Measurements from ENCODE around the gene OR2A1.
A peak's percentile ranks its signal among the peaks of the same experiment; 100 is the strongest.
"Not testable (repeated sequence)": the region's sequence is repeated elsewhere in the genome, so short reads cannot be mapped to it uniquely, and the experiment has no call there.

OR2A1 gene

GRCh38 chr7:144330044-144330443, 17.8 kb downstream of the OR2A1 start:
- CTCF ChIA-PET = not testable (repeated sequence)

GRCh38 chr7:144331221-144331995, 19.2 kb downstream of the OR2A1 start:
- H3K4me3 ChIP-seq (ENCODE audit: low read depth, low read length); H3K27ac ChIP-seq (ENCODE audit: extremely low read depth, low read depth, low read length); POLR2A ChIA-PET; CTCF ChIA-PET; H3K36me3 ChIP-seq (ENCODE audit: control insufficient read depth in 2 of 2, insufficient read depth in 1 of 2, low read length in 2 of 2); H3K4me1 ChIP-seq (ENCODE audit: control insufficient read depth, insufficient read depth, low read length); H3K9me3 ChIP-seq (ENCODE audit: control insufficient read depth, insufficient read depth, low read depth, low read length): not testable (repeated sequence)
- TF ChIP-seq ZFHX2 (tag by site-specific recombination; conservative IDR thresholded peaks at IDR 0.05) = peak; percentile 73

More at GRCh38 chr7:144330044-144330443, 17.8 kb downstream of the OR2A1 start:
- H3K4me3 ChIP-seq (ENCODE audit: low read depth, low read length); H3K4me1 ChIP-seq (ENCODE audit: control insufficient read depth, insufficient read depth, low read length); H3K9me3 ChIP-seq (ENCODE audit: control insufficient read depth, insufficient read depth, low read depth, low read length); H3K36me3 ChIP-seq (ENCODE audit: control insufficient read depth in 2 of 2, insufficient read depth in 1 of 2, low read length in 2 of 2); H3K27ac ChIP-seq (ENCODE audit: extremely low read depth, low read depth, low read length); POLR2A ChIA-PET: not testable (repeated sequence)

DNA sequence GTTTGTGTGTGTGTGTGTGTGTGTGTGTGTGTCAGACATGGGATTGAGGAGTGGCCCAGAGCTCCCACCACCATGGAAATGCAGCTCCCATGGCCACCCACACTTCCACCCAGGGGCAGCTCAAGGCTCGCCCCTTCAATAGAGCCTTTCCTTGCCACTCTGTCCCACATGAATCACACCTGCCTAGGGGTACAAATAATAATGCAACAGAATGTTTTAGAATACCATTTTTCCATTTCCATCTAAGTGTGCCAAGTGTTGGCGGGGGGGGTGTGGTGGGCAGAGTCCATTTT, 19.7 kb downstream of the OR2A1 start:
- H3K36me3 ChIP-seq (ENCODE audit: control insufficient read depth in 2 of 2, insufficient read depth in 1 of 2, low read length in 2 of 2); H3K4me1 ChIP-seq (ENCODE audit: control insufficient read depth, insufficient read depth, low read length); H3K9me3 ChIP-seq (ENCODE audit: control insufficient read depth, insufficient read depth, low read depth, low read length); CTCF ChIA-PET; POLR2A ChIA-PET; H3K4me3 ChIP-seq (ENCODE audit: low read depth, low read length); H3K27ac ChIP-seq (ENCODE audit: extremely low read depth, low read depth, low read length): not testable (repeated sequence)
- peak; percentile 82 for TF ChIP-seq EGR2 (tag by site-specific recombination; IDR thresholded peaks at IDR 0.05; ENCODE audit: low read depth)

DNA sequence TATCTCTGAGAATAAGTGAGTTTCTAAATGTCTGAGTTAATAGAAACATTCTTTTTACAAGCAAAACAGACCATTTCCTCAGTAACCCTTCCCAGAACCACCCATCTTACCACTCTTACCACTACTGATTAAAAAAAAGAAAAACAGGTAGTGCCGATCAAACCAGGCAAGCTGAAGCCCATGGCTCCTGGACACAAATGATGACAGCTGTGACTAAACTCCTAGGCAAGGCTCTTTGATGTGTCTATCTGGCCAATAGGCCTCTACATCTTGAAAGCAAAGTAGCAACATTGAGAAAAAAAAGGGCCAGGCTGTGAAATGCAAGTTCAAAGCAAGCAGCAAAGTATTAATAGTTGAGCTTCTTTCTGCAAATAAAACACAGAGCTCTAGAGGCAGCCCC, 36.4 kb downstream of the OR2A1 start:
- POLR2A ChIA-PET; H3K9me3 ChIP-seq (ENCODE audit: control insufficient read depth, insufficient read depth, low read depth, low read length); CTCF ChIA-PET; H3K27ac ChIP-seq (ENCODE audit: extremely low read depth, low read depth, low read length); H3K4me3 ChIP-seq (ENCODE audit: low read depth, low read length); H3K4me1 ChIP-seq (ENCODE audit: control insufficient read depth, insufficient read depth, low read length); H3K36me3 ChIP-seq (ENCODE audit: control insufficient read depth in 2 of 2, insufficient read depth in 1 of 2, low read length in 2 of 2): not testable (repeated sequence)

GRCh38 chr7:144351667-144352066, 39.4 kb downstream of the OR2A1 start:
- CTCF ChIA-PET; H3K9me3 ChIP-seq (ENCODE audit: control insufficient read depth, insufficient read depth, low read depth, low read length); H3K4me1 ChIP-seq (ENCODE audit: control insufficient read depth, insufficient read depth, low read length); H3K4me3 ChIP-seq (ENCODE audit: low read depth, low read length); H3K27ac ChIP-seq (ENCODE audit: extremely low read depth, low read depth, low read length); POLR2A ChIA-PET; H3K36me3 ChIP-seq (ENCODE audit: control insufficient read depth in 2 of 2, insufficient read depth in 1 of 2, low read length in 2 of 2): not testable (repeated sequence)

- H3K4me1 ChIP-seq (ENCODE audit: control insufficient read depth, insufficient read depth, low read length); H3K27ac ChIP-seq (ENCODE audit: extremely low read depth, low read depth, low read length); POLR2A ChIA-PET; H3K36me3 ChIP-seq (ENCODE audit: control insufficient read depth in 2 of 2, insufficient read depth in 1 of 2, low read length in 2 of 2); H3K9me3 ChIP-seq (ENCODE audit: control insufficient read depth, insufficient read depth, low read depth, low read length); CTCF ChIA-PET: not testable (repeated sequence)
- peak within 1 kb of the TSS; percentile 12; the same call in 1 of the 2 replicates for H3K4me3 ChIP-seq (ENCODE audit: low read depth, low read length)
Measured at GRCh38 chr7:144355176-144355822, 43.1 kb downstream of the OR2A1 start, which contains the start of gene ARHGEF5. Gene ARHGEF5, plus strand, starts transcription at chr7:144355402. Its CDS starts 7,268 bp downstream, at chr7:144362670.

DNA sequence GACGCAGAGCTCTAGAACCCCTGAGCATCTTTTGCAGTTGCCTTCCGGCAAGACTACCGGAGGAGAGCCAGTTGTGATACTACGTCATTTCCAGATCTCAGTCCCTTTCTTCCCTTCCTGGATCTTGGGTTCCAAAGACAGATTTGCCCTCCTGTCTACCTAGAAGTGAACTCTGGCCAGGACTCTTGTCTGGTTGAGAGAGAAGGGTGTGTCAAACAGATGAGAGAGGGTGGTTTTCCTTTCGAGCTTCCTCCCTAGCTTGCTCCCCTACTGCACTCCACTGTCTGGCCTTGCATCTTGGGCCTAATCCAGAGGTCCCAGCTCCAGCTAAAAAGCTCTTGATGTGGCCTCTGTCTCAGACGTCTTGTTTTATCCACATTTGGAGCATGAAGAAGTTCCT, 44.0 kb downstream of the OR2A1 start:
- H3K9me3 ChIP-seq (ENCODE audit: control insufficient read depth, insufficient read depth, low read depth, low read length); H3K4me3 ChIP-seq (ENCODE audit: low read depth, low read length); POLR2A ChIA-PET; H3K36me3 ChIP-seq (ENCODE audit: control insufficient read depth in 2 of 2, insufficient read depth in 1 of 2, low read length in 2 of 2); CTCF ChIA-PET; H3K27ac ChIP-seq (ENCODE audit: extremely low read depth, low read depth, low read length); H3K4me1 ChIP-seq (ENCODE audit: control insufficient read depth, insufficient read depth, low read length): not testable (repeated sequence)

GRCh38 chr7:144356860-144357259, 44.6 kb downstream of the OR2A1 start:
- CTCF ChIA-PET; H3K4me1 ChIP-seq (ENCODE audit: control insufficient read depth, insufficient read depth, low read length); H3K36me3 ChIP-seq (ENCODE audit: control insufficient read depth in 2 of 2, insufficient read depth in 1 of 2, low read length in 2 of 2); H3K9me3 ChIP-seq (ENCODE audit: control insufficient read depth, insufficient read depth, low read depth, low read length); POLR2A ChIA-PET; H3K4me3 ChIP-seq (ENCODE audit: low read depth, low read length); H3K27ac ChIP-seq (ENCODE audit: extremely low read depth, low read depth, low read length): not testable (repeated sequence)

DNA sequence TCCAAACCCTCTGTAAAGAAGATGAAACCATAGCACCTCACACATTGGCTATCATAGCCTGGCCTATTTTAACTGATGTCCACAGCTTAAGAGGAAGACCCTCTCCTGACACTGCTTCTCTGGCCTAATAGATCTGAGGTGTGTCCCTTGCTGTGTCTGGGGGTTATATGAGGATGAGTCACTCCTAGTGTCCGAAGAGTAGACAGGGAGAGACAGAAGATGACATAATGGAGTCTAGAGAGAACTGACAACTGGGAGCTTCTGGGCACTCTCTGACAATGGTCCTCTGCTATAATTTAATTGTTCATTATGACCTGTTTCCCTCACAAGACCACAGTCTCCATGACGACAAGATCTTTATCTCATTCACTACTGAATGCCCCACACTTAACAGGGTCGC, 49.8 kb downstream of the OR2A1 start:
- H3K9me3 ChIP-seq (ENCODE audit: control insufficient read depth, insufficient read depth, low read depth, low read length); H3K4me1 ChIP-seq (ENCODE audit: control insufficient read depth, insufficient read depth, low read length); H3K4me3 ChIP-seq (ENCODE audit: low read depth, low read length); H3K36me3 ChIP-seq (ENCODE audit: control insufficient read depth in 2 of 2, insufficient read depth in 1 of 2, low read length in 2 of 2); POLR2A ChIA-PET; CTCF ChIA-PET; H3K27ac ChIP-seq (ENCODE audit: extremely low read depth, low read depth, low read length): not testable (repeated sequence)

- H3K4me3 ChIP-seq (ENCODE audit: low read depth, low read length); H3K9me3 ChIP-seq (ENCODE audit: control insufficient read depth, insufficient read depth, low read depth, low read length); H3K4me1 ChIP-seq (ENCODE audit: control insufficient read depth, insufficient read depth, low read length); H3K36me3 ChIP-seq (ENCODE audit: control insufficient read depth in 2 of 2, insufficient read depth in 1 of 2, low read length in 2 of 2); H3K27ac ChIP-seq (ENCODE audit: extremely low read depth, low read depth, low read length); CTCF ChIA-PET; POLR2A ChIA-PET: not testable (repeated sequence)
Measured at GRCh38 chr7:144365523-144365922, 53.3 kb downstream of the OR2A1 start.

- POLR2A ChIA-PET; H3K4me3 ChIP-seq (ENCODE audit: low read depth, low read length); H3K27ac ChIP-seq (ENCODE audit: extremely low read depth, low read depth, low read length); CTCF ChIA-PET; H3K36me3 ChIP-seq (ENCODE audit: control insufficient read depth in 2 of 2, insufficient read depth in 1 of 2, low read length in 2 of 2); H3K9me3 ChIP-seq (ENCODE audit: control insufficient read depth, insufficient read depth, low read depth, low read length); H3K4me1 ChIP-seq (ENCODE audit: control insufficient read depth, insufficient read depth, low read length): not testable (repeated sequence)
Measured at GRCh38 chr7:144367250-144367649, 55.0 kb downstream of the OR2A1 start.

Measured in HEK293 (cell line).